ENCODE measurements around the gene ERFE.
"Not testable (repeated sequence)": the region's sequence is repeated elsewhere in the genome, so short reads cannot be mapped to it uniquely, and the experiment has no call there.

ERFE gene

DNA sequence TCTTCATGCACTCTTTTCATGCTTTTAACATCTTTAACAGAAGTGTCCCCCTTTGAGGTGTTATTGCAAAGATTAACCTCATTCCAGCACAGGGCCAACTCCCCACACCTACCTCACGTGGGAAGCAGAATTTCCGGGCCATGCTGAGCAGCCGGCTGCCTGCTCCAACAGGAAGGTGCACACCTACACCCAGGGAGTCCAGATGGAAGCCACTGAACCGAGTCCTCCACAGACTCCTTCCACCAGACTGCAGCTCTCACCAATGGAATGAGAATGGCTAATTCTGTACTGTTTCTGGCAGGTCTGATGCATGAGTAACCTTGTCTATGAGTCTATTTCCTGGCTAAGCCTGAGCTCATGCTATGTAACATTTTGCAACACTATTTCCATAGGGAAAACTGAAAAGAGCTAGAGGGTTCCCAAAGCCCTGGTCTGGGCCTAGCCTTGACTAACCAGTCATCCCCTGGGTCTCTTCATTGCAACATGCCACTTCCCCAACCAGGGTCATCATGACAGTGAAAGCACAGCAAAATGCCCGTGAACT, 11.0 kb downstream of the ERFE start:
- DNase-seq, result peak; percentile 84

- DNase-seq, result no peak
Observed at GRCh38 chr2:238170386-238171071, 11.8 kb downstream of the ERFE start.

DNA sequence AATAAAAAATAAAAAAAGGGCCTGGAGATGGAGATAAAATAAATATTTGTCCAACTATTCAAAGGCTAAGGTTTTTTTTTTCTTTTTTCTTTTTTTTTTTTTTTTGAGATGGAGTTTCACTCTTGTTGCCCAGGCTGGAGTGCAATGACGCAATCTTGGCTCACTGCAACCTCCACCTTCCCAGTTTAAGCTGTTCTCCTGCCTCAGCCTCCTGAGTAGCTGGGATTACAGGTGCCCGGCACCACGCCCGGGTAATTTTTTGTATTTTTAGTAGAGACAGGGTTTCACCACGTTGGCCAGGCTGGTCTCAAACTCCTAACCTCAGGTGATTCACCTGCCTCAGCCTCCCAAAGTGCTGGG, 12.3 kb downstream of the ERFE start:
- DNase-seq, result not testable (repeated sequence)

- no peak for DNase-seq
Observed at GRCh38 chr2:238171575-238172187, 12.9 kb downstream of the ERFE start.

GRCh38 chr2:238172439-238172838, 13.7 kb downstream of the ERFE start:
- DNase-seq, result no peak

GRCh38 chr2:238173692-238174091, 14.9 kb downstream of the ERFE start:
- DNase-seq, result no peak

- DNase-seq, result no peak
Observed at GRCh38 chr2:238174291-238174690, 15.5 kb downstream of the ERFE start.

- no peak for DNase-seq
Observed at GRCh38 chr2:238174701-238175100, 15.9 kb downstream of the ERFE start.

DNA sequence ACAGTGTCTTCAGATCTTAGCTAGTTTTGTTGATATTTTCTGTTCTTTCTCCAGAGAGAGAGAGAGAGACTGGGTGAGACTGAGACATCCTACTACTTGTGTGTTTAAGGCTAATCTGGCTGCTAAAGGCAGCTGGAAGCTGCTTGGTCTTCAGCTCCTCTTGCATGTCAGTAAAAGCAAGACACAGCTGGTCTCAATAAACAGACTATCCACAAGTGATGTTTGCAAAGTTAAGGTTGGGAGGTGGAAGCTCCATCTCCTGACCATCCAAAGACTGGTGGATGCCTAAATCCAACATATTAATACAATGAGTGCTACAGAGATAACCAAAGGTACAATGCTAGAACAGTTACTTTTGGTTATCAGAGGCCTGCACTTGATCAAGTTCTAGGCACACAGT, 17.8 kb downstream of the ERFE start:
- no peak for DNase-seq

DNA sequence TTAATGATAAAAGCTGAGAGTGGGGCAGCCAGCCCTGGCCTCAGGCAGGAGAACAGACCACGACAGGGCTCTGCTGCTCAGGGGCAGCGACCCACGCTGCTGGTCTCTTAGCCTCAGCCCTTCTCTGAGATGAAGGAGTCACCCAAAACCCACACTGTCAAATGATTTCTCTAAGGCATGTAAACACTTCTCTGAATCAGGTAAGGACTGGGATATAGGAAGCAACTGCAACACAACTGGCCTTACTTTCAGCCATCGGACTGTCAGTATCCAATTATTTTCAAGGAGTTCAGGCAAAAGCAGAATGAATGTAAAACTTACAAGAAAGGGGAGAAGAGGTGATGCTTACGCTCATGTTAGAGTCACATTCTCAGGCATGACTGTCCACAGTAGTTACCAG, 21.8 kb downstream of the ERFE start:
- no peak for DNase-seq

DNA sequence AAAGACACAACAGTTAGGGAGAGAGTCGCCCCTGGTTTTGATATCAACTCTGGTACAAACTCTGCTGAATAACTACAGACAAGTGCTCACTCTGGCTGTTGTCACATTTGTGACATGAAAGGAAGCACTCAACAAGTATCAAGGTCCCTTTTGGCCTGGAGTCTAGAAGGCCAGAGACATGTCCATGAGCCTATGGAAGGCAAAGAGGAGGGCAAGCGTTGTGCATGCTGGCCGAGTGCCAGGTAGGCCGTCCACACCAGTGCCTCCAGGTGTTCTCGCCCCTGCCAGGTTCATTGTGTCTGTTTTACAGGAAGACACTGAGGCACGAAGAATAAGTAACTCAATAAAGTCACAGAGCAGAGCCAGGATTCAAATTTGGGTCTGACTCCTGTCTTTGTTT, 23.6 kb downstream of the ERFE start:
- DNase-seq, result no peak

DNA sequence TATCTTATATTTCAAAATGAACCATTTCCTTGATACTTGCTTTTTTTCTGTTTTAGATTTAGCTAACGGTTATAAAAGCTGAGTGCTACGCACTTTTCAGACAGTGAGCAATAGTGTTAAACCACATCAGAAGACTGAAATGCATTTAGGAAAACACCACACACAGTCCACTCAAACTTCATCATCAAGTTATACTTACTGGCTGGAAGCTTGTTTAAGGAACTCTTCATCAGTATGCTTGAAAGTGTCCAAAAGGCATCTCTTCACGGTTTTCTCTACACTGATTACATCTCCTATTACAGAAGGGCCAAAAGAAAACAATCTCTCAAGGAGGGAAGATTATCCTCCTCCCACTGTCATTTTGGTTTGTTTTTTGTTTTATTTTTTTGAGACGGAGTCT, 25.1 kb downstream of the ERFE start:
- DNase-seq, result no peak

DNA sequence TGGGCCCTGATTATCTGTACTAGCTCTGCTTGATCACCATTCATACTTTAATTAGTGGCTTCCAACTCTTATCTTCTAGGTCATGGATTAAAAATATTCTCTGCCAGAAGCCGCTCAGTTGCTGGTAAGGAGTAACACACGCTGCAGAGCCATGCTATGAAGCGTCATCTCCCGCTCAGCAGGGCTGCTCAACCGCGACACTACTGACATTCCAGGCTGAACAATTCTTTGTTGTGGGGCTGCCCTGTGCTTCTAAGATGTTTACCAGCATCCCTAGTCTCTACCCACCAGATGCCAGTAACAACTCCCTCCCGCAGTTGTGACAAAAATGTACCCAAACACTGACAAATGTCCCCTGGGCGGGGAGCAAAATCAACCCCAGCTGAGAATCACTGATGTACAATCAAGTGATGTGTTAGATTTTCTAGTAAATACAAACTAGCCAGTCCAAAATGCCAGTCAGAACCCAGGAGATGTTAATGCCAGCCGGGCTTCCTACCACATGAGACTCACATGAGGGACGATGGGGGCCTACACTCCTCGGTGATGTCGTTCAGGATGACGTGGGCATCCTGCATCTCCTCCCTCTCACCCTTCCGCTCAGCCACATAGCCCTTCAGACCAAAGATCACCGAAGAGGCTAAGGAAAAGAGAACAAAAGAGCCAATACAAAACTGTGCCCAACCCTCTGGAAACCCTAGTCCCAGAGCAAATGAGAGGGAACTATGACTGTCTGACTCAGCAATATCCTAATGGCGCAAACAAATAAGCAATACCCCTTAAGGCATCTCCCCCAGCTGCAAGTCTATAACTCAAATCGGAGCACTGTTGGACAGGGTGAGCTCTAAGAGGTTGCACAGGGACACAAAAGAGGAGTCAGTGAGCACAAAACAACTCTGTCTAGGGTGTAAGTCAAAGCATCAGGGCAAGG, 29.1 kb downstream of the ERFE start:
- DNase-seq, result no peak

GRCh38 chr2:238190445-238190844, 31.7 kb downstream of the ERFE start:
- DNase-seq, result no peak

DNA sequence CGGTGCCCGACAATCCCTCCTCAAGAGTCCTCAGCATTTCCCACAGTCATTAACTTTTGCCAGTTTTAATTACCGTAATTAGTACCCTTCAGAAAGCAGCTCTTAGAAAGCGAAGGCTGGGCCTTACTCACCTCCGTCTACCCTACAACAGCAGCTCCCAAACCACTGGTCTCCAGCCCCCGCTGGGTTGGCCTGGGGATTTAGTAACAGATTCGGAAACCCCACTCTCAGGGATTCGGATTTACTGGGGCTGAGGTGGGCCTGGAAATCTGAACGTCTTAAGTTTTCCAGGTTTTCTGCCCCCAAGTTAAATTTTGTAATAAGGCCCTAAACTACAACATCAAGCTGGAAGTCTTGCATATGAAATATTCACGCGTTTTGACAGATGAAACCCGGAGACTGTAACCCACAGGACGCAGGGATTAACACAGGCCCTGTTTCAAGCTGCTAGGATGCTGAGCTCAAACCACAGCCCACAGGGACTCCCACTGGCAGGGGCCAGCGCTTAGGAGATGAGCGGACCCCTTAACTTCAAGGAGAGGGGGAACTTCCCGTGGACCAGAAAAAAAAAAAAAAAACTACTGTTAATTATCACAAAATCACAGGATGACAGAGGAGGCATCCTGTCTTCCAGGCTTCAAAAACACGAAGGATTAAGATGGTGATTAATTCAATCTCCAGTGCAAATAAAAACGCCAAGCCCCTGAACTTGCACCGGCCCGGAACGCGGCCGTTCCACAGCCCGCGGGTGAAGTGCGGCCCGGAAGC, 43.7 kb downstream of the ERFE start:
- DNase-seq, result no peak

DNA sequence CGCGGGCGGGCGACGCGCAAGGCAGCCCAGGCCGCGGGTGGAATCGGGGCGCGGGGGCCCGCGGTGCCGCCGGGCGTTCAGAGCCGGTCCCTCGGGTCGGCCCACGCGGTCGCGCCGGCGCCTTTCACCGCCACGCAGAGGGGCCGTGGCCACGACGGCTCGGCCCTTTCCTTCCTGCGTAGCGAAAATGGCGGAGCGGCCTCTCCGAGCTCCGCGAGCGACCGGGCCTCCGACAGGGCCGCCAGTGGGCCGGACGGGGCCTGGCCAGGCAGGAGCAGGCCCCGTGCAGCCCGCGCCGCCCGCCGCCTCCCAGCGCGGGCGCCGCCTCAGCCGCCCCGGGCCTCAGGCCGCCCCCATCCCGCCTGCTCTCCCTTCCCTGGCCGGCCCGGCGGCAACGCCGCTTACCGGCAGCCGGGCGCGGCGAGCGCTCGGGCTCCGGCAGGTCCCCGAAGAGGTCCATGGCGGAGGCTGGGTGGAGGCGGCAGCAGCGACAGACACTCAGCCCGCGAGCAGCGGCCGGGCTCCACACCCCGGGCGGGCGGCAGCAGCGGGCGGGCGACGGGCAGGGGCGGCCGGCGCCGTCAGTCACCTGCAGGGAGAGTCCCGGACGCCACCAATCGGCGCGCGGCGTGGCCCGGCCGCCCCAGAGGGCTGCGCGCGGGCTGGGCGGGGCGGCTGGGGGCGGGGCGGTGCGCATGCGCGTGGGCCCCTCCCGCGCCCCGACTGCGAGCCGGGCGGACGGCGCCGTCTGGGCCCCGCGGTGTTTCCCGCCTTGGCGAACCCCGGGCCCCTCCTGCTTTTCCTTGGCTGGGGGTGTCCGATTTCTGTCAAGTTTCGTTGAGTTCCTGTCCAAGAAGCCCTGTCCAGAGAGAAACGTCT, 44.6 kb downstream of the ERFE start, which contains the start of gene ILKAP:
TSS of gene ILKAP (minus strand) at position 602 of the 879 bp plus-strand sequence. CDS start at position 460, 142 bp downstream.
- DNase-seq, result peak; percentile 70

GRCh38 chr2:238203973-238204683, 45.4 kb downstream of the ERFE start:
- no peak for DNase-seq

- DNase-seq, result no peak
Observed at GRCh38 chr2:238207006-238207405, 48.2 kb downstream of the ERFE start.

- DNase-seq, result peak; percentile 67
Observed at GRCh38 chr2:238216651-238217184, 57.9 kb downstream of the ERFE start.
